GM06990 (cell line): ENCODE data around the gene ASPRV1.
A peak's percentile ranks its signal among the peaks of the same experiment; 100 is the strongest.

Source experiments
- DNase-seq: peaks from one replicate; pipeline ENCODE4 v3.0.0-alpha.2; 2011; ENCODE audit not compliant: insufficient read length; ENCODE audit errors: extremely low read depth
- H3K27me3 ChIP-seq: replicated peaks from 2 replicates; pipeline ENCODE4 v1.6.0; 2011; ENCODE audit warnings: low read length; ENCODE audit not compliant: control insufficient read depth, insufficient read depth
- H3K36me3 ChIP-seq: 2 replicates; pipeline ENCODE4 v1.5.1; 2011; ENCODE audit warnings: low read length; ENCODE audit not compliant: control insufficient read depth, insufficient read depth
- H3K4me3 ChIP-seq: replicated peaks from 2 replicates; pipeline ENCODE4 v1.5.1; 2011; ENCODE audit warnings: low read depth, mild to moderate bottlenecking, control low read depth, low read length
- TF ChIP-seq, protein P1 (sequence below): IDR thresholded peaks from 2 replicates; pipeline ENCODE4 v1.5.1; 2011; ENCODE audit warnings: low read length, control low read depth, mild to moderate bottlenecking, inconsistent platforms; ENCODE audit not compliant: insufficient read depth, poor library complexity, severe bottlenecking

The ASPRV1 gene

GRCh38 chr2:69947325-69947931 is 14.0 kb downstream of the ASPRV1 start:
- Histone ChIP-seq H3K4me3 (no peak overlapping the region), H3K27me3 (no peaks in the 10 kb centered on the region), H3K36me3 (peaks cover 6% of the 10 kb centered on the region)
- DNase-seq = no peak
- TF ChIP-seq, protein P1, sequence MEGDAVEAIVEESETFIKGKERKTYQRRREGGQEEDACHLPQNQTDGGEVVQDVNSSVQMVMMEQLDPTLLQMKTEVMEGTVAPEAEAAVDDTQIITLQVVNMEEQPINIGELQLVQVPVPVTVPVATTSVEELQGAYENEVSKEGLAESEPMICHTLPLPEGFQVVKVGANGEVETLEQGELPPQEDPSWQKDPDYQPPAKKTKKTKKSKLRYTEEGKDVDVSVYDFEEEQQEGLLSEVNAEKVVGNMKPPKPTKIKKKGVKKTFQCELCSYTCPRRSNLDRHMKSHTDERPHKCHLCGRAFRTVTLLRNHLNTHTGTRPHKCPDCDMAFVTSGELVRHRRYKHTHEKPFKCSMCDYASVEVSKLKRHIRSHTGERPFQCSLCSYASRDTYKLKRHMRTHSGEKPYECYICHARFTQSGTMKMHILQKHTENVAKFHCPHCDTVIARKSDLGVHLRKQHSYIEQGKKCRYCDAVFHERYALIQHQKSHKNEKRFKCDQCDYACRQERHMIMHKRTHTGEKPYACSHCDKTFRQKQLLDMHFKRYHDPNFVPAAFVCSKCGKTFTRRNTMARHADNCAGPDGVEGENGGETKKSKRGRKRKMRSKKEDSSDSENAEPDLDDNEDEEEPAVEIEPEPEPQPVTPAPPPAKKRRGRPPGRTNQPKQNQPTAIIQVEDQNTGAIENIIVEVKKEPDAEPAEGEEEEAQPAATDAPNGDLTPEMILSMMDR = no peak

DNA sequence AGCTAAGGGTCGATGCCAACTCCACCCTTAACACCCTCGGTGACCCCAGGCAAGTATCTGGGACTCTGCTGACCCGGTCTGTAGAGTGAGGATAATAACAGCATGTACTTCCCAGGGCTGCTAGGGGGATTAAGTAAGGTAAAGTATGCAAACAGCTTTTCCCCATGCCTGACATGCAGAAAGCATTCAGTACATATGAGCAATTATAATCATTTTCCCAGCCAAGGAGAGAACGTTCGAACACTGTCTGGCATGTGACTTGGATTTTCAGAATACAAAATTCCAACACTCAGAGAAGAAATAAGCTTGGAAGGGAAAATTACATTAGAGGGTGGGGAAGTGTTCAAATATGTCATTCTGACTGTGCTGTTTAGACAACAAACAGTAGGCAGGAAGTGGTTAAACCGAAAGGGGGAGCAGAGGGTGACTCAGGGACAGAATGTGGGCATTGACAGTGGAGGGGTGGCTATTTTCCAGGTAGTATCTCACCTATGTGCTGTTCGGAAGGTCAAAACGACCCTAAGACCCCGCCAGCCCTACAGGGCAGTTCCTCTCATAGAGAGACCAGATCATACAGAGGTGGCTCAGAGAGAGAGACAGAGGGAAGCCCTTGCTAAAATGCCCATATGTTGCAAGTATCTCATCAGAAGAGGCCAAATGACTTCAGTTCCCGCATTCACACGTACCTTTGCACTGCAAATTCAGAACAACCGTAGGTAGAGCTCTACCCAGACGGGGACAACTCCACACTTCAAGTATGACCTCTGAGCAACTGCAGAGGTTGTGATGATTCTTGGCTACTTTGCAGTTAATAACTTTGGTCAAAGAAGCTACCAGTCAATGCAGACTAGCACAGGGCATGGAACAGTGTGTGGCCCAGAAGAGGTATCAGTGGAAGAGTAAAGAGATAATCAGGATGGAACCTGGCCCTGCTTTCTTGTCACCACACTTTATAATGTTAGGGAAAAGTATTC is 14.8 kb downstream of the ASPRV1 start:
- peak; percentile 26 for DNase-seq
- peaks cover 6% of the 10 kb centered on the region for H3K36me3 ChIP-seq
- H3K4me3 ChIP-seq = no peak overlapping the region
- H3K27me3 ChIP-seq = no peaks in the 10 kb centered on the region
- TF ChIP-seq, protein P1 = no peak

GRCh38 chr2:69945941-69946340 is 15.5 kb downstream of the ASPRV1 start:
- Histone ChIP-seq H3K27me3 (no peaks in the 10 kb centered on the region), H3K36me3 (peaks cover 6% of the 10 kb centered on the region), H3K4me3 (no peak overlapping the region)
- TF ChIP-seq, protein P1 = no peak
- DNase-seq = no peak

DNA sequence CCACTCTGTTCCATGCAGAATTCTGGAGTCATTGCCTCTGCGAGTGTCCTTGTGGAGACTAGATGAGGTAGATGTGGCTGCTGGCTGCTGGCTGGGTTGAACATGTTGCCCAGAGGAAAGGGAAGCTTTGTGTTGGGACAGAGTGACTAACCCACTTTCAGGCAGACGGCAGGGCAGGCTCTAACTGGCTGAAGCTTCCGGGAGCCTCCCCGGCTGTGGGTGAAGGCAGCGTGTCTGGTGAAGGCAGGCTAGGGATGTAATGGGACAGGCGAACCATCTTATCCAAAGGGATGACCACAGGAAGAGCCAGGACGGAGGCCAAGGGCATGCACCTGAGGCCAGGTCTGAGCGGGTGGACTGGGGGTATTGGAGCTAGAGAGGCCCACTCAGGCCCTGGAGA is 16.0 kb downstream of the ASPRV1 start:
- H3K36me3 ChIP-seq = peaks cover 7% of the 10 kb centered on the region
- H3K27me3 ChIP-seq = no peaks in the 10 kb centered on the region
- TF ChIP-seq, protein P1 = no peak
- DNase-seq = no peak
- H3K4me3 ChIP-seq = no peak overlapping the region

DNA sequence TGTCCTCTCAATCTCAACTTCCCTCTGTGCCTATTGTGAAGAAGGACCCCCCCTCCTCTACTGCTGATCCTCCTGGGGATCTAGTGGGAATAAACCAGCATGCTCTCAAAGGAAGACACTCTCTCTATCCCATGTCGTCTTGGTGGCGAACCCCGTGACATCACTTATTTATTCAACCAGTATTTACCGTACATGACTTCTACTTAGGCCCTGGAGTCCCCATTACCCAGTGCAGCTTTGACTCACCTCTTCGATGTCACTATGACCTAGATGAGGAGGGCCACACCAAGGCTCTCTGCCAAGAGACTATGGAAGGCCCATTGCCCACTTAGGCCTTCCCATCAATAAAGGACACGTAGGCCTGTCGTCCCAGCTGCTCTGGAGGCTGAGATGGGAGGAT is 16.7 kb downstream of the ASPRV1 start:
- TF ChIP-seq, protein P1 = no peak
- Histone ChIP-seq H3K27me3 (no peaks in the 10 kb centered on the region), H3K4me3 (no peak overlapping the region), H3K36me3 (peaks cover 10% of the 10 kb centered on the region)
- no peak for DNase-seq
